ENCODE data around the gene CDC73. TPM values are rescaled to one million over a fixed set of nuclear protein-coding genes. Genes with fewer than 3 reads are reported as not detected.

Gene CDC73
- total RNA-seq, 4 donors from 2014 or later = 44.6 to 70.0 (median 50.5) TPM

DNA sequence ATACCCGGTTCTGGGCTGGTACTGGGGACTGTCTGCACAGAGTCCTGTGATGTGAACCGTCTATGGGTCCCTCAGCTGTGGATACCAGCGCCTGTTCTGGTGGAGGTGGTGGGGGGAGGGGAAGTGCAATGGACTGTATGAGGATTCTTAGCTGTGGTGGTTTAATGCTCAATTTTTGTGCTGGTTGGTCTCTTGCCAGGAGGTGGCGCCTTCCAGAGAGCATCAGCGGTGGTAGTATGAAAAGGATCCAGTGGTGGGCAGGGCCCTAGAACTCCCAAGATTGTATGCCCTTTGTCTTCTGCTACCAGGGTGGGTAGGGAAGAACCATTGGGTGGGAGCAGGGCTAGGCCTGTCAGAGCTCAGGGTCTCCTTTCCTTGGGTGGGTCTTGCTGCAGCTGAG, 153.9 kb downstream of the CDC73 start:
- H3K27ac ChIP-seq = no peak overlapping the region
- no peak for DNase-seq
- WGBS, 2 donors = 85 to 86% methylated on average over 5 of the region's 5 CpGs
- H3K9me3 ChIP-seq = no peaks in the 10 kb centered on the region
- no peak overlapping the region for H3K4me3 ChIP-seq (replicated peaks in 1 of 3)
- intact Hi-C loops (cut with DNase I) = no loop called here
- H3K4me1 ChIP-seq = no peaks in the 10 kb centered on the region
- no peaks in the 10 kb centered on the region for H3K27me3 ChIP-seq
- H3K36me3 ChIP-seq = no peaks in the 10 kb centered on the region
- TF ChIP-seq POLR2A (IDR thresholded peaks at IDR 0.05) (no peak), CTCF (IDR thresholded peaks at IDR 0.05) (no peak)

DNA sequence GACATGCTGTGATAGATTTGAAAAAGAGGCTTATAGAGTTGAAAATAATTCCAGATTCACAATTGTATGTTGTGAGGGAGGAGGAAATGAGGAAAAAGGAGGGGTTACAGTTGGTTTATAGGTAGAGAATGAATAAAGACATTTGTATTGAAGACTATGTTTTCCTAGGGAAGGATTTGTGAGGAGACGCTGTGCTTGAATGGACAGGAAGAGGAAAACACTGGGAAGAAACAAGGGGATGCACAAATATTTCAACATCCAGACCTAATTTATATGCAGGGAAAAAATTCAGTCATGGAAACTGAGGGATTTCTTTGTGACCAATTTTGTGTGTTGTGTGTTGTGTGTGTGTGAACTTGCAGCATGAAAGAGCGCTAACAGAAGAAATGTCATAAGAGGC, 157.1 kb downstream of the CDC73 start:
- TF ChIP-seq POLR2A (IDR thresholded peaks at IDR 0.05) (no peak), CTCF (IDR thresholded peaks at IDR 0.05) (no peak)
- WGBS, 2 donors = 92% methylated on average over 2 of the region's 2 CpGs
- no peak overlapping the region for H3K4me3 ChIP-seq (replicated peaks in 1 of 3)
- no peaks in the 10 kb centered on the region for H3K27me3 ChIP-seq
- no peak for DNase-seq
- intact Hi-C loops (cut with DNase I) = no loop called here
- no peaks in the 10 kb centered on the region for H3K4me1 ChIP-seq
- H3K36me3 ChIP-seq = no peaks in the 10 kb centered on the region
- H3K9me3 ChIP-seq = no peaks in the 10 kb centered on the region
- no peak overlapping the region for H3K27ac ChIP-seq

DNA sequence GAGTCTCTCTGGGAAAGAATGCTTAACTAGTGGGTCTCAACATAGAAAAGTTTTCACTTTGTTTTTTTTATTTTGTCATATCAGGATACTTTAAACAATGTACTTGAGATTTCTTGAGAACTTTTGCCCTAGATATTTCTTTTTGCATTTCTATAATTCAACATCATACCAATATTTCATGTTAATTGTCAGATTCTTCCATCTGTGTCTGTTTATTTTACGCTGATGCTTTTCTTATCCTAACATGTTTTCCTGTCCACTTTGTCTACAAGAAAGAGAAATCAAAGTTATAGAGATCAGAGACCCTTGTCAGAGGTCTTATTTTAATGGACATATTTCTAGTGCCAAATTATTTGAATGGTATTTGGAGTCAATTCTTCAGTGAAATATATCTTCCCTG, 160.1 kb downstream of the CDC73 start:
- intact Hi-C loops (cut with DNase I) = no loop called here
- no peak for DNase-seq
- H3K27ac ChIP-seq = no peak overlapping the region
- H3K36me3 ChIP-seq = no peaks in the 10 kb centered on the region
- no peaks in the 10 kb centered on the region for H3K27me3 ChIP-seq
- H3K4me1 ChIP-seq = no peaks in the 10 kb centered on the region
- WGBS, 2 donors = 91 to 96% methylated on average over 1 of the region's 1 CpG
- no peaks in the 10 kb centered on the region for H3K9me3 ChIP-seq
- TF ChIP-seq CTCF (IDR thresholded peaks at IDR 0.05) (no peak), POLR2A (IDR thresholded peaks at IDR 0.05) (no peak)
- no peak overlapping the region for H3K4me3 ChIP-seq (replicated peaks in 1 of 3)

- TF ChIP-seq CTCF (IDR thresholded peaks at IDR 0.05) (no peak), POLR2A (IDR thresholded peaks at IDR 0.05) (no peak)
- H3K27ac ChIP-seq = no peak overlapping the region
- no peak overlapping the region for H3K4me3 ChIP-seq (replicated peaks in 1 of 3)
- no peak for DNase-seq
- H3K36me3 ChIP-seq = no peaks in the 10 kb centered on the region
- no peaks in the 10 kb centered on the region for H3K9me3 ChIP-seq
- 74 to 81% methylated on average over 1 of the region's 1 CpG for WGBS, 2 donors
- no peaks in the 10 kb centered on the region for H3K27me3 ChIP-seq
- no peaks in the 10 kb centered on the region for H3K4me1 ChIP-seq
- intact Hi-C loops (cut with DNase I) = no loop called here
Measured at GRCh38 chr1:193283016-193283415, 161.2 kb downstream of the CDC73 start.

DNA sequence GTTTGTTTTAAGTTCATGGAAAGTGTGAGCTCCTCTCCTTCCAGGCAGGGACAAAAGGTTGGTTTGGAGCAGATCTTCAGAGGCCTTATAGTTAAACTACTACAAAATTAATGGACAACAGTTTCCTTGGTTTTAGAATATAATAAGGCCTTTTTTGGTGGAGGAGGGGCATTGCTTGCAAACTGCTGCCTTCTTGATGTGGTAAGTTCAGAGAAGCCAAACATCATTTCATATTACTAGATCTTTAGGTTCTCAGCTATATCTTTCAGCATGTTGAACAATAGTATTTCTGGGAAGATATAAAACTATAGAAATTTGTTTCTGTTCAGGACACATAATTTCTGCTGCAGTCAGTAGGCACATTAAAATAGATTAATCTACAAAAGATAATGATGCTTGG, 162.4 kb downstream of the CDC73 start:
- Histone ChIP-seq H3K36me3 (no peaks in the 10 kb centered on the region), H3K4me1 (no peaks in the 10 kb centered on the region), H3K27me3 (no peaks in the 10 kb centered on the region), H3K27ac (no peak overlapping the region), H3K9me3 (no peaks in the 10 kb centered on the region), H3K4me3 (replicated peaks in 1 of 3) (no peak overlapping the region)
- no peak for DNase-seq
- no peak for TF ChIP-seq CTCF (IDR thresholded peaks at IDR 0.05)
- TF ChIP-seq POLR2A (IDR thresholded peaks at IDR 0.05) = no peak
- intact Hi-C loops (cut with DNase I) = no loop called here
